Liver (tissue), 9 donors: ENCODE measurements around the gene PYCR2. TPM values are rescaled to one million over a fixed set of nuclear protein-coding genes. Genes with fewer than 3 reads are reported as not detected.
"Not testable (repeated sequence)": the region's sequence is repeated elsewhere in the genome, so short reads cannot be mapped to it uniquely, and the experiment has no call there.

Experiments used
- DNase-seq: peaks from one replicate; pipeline ENCODE4 v3.0.0-alpha.2; 2017; ENCODE audit warnings: low spot score
- H3K27ac ChIP-seq, 2 donors: one replicate each; pipeline ENCODE4 v1.7.0; 2013; ENCODE audit warnings: inconsistent platforms in 2 of 2, low read length in 2 of 2, control low read depth in 1 of 2, low read depth in 1 of 2, mild to moderate bottlenecking in 1 of 2
- H3K27me3 ChIP-seq, 4 donors: one replicate each; pipeline versions ENCODE4 v1.6.1 to v1.7.0; 2013; ENCODE audit warnings: low read length in 3 of 4, inconsistent platforms in 1 of 4, mild to moderate bottlenecking in 1 of 4, moderate library complexity in 1 of 4; ENCODE audit not compliant: control insufficient read depth in 4 of 4, insufficient read depth in 4 of 4
- H3K36me3 ChIP-seq, 4 donors: one replicate each; pipeline versions ENCODE4 v1.6.1 to v1.7.0; 2013; ENCODE audit warnings: low read length in 3 of 4, mild to moderate bottlenecking in 3 of 4, low read depth in 1 of 4, moderate library complexity in 1 of 4; ENCODE audit not compliant: control insufficient read depth in 4 of 4, insufficient read depth in 3 of 4
- H3K4me1 ChIP-seq, 4 donors: one replicate each; pipeline versions ENCODE4 v1.6.1 to v1.7.0; 2013; ENCODE audit warnings: low read length in 3 of 4, mild to moderate bottlenecking in 3 of 4, moderate library complexity in 1 of 4; ENCODE audit not compliant: control insufficient read depth in 4 of 4, insufficient read depth in 4 of 4
- H3K4me3 ChIP-seq, 3 donors: one replicate each; pipeline versions ENCODE4 v1.6.1 to v1.7.0; 2013; ENCODE audit warnings: low read length in 3 of 3, control low read depth in 1 of 3, low read depth in 1 of 3, mild to moderate bottlenecking in 1 of 3
- H3K9ac ChIP-seq, 2 donors: one replicate each; pipeline ENCODE4 v1.7.0; 2013; ENCODE audit warnings: low read length in 2 of 2, mild to moderate bottlenecking in 2 of 2, moderate library complexity in 2 of 2, control low read depth in 1 of 2, low read depth in 1 of 2
- H3K9me3 ChIP-seq, 4 donors: one replicate each; pipeline versions ENCODE4 v1.6.1 to v1.7.0; 2013; ENCODE audit warnings: low read length in 3 of 4; ENCODE audit not compliant: control insufficient read depth in 4 of 4
- ATF3 ChIP-seq: IDR thresholded peaks from 2 replicates; pipeline ENCODE4 v1.6.1; 2016; ENCODE audit warnings: antibody characterized with exemption
- CTCF ChIP-seq: fragments of 150-350 bp; IDR thresholded peaks from 2 replicates; pipeline ENCODE4 v1.5.1; 2017; ENCODE audit warnings: improper control_type of control experiment, low read depth, low read length; ENCODE audit not compliant: missing input control
- EGR1 ChIP-seq, 2 donors: IDR thresholded peaks; 2 replicates each; pipeline ENCODE4 v1.6.1; 2016 to 2018; ENCODE audit warnings: antibody characterized with exemption in 2 of 2, low read depth in 2 of 2
- FOXA2 ChIP-seq: IDR thresholded peaks from 2 replicates; pipeline ENCODE4 v1.6.1; 2016; ENCODE audit warnings: antibody characterized with exemption
- JUND ChIP-seq, 2 donors: IDR thresholded peaks; 2 replicates each; pipeline ENCODE4 v1.6.1; 2016; ENCODE audit warnings: antibody characterized with exemption in 2 of 2
- MAX ChIP-seq: IDR thresholded peaks from 2 replicates; pipeline ENCODE4 v1.6.1; 2016; ENCODE audit warnings: antibody characterized with exemption
- RAD21 ChIP-seq, 2 donors: IDR thresholded peaks; 2 replicates each; pipeline ENCODE4 v1.6.1; 2016; ENCODE audit warnings: antibody characterized with exemption in 2 of 2, mild to moderate bottlenecking in 2 of 2
- REST ChIP-seq: IDR thresholded peaks from 2 replicates; pipeline ENCODE4 v1.6.1; 2016; ENCODE audit warnings: antibody characterized with exemption, mild to moderate bottlenecking
- RXRA ChIP-seq, 2 donors: IDR thresholded peaks; 2 replicates each; pipeline ENCODE4 v1.6.1; 2017 to 2018; ENCODE audit warnings: antibody characterized with exemption in 2 of 2, mild to moderate bottlenecking in 1 of 2
- SP1 ChIP-seq: IDR thresholded peaks from 2 replicates; pipeline ENCODE4 v1.6.1; 2018; ENCODE audit warnings: antibody characterized with exemption, mild to moderate bottlenecking
- YY1 ChIP-seq: IDR thresholded peaks from 2 replicates; pipeline ENCODE4 v1.6.1; 2016; ENCODE audit warnings: antibody characterized with exemption, mild to moderate bottlenecking
- ZBTB33 ChIP-seq: IDR thresholded peaks from 2 replicates; pipeline ENCODE4 v1.6.1; 2016; ENCODE audit warnings: antibody characterized with exemption
- WGBS: extraction: QIAGEN DNeasy Blood & Tissue Kit; methylation state at CpG from one replicate; pipeline ENCODE4 v1.1.7; 2013; 5-methylcytosine and 5-hydroxymethylcytosine counted together
- polyA plus RNA-seq, 2 donors: library from polyadenylated mRNA; stranded (reverse) in 1 of 2; unstranded in 1 of 2; fragments of 200-250 nt in 1 of 2; fragments of >200 nt in 1 of 2; fragmentation: Nextera tagmentation in 1 of 2; extraction: Ambion mirVana in 1 of 2; gene quantifications; one replicate each; pipeline versions ENCODE4 v1.2.1 to v1.2.3, GENCODE V29; 2013 to 2015
- total RNA-seq, 2 donors: library from RNA; depleted of rRNA; stranded (reverse); fragments of >200 nt; gene quantifications; one replicate each; pipeline ENCODE4 v1.2.3, GENCODE V29; 2014
- donor health status: healthy.
- donor health status: healthy.
- donor health status: healthy.
- donor health status: healthy.
- donor health status: healthy.

Gene PYCR2
- total and polyA plus RNA-seq, 4 donors, result 16.8 to 41.0 (median 33.0) TPM

DNA sequence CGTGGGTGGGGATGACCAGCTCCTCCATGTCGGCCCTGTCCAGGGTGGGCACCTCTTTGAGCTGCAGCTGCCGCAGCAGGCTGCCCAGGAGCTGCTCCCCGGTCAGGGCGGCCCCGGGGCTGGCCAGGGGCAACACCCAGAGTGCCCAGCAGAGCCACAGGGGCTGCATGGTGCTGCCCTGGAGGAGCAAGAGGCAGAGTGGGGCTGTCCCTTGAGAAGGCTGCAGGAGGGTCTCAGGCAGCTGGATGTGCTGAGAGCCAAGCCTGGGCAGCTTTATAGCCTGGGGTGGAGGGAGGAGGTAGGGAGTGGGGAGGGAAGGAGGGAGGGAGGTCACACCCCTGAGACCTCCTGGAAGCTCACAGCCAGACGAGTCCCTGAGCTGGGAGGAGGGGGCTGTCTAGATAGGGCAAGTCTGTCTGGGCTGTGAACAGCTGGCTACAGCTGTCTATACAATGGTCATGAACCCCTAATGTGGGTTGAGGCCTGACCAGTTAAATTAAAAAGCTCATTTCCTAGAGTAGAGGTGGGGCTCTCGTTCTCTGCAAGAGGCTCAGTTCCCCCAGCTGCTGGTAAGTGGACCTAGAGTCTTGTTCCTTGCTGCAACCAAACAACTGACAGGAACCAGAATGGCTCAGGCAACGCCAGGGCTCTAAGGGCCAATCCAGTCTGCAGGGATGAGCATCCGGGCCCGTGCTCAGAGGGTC lies 35.0 kb downstream of the PYCR2 start, which contains the start of gene LEFTY1:
Gene LEFTY1 (minus strand): TSS at position 249 of the 704 bp plus-strand sequence. CDS start 80 bp downstream, at position 169.
- no peaks in the 10 kb centered on the region for H3K9me3 ChIP-seq
- no peak within 1 kb of the TSS for H3K4me3 ChIP-seq
- no peak for DNase-seq
- TF ChIP-seq JUND (IDR thresholded peaks at IDR 0.05) (no peak), ATF3 (no peak), RAD21 (IDR thresholded peaks at IDR 0.05) (no peak), REST (no peak), SP1 (no peak), YY1 (no peak), RXRA (IDR thresholded peaks at IDR 0.05) (no peak), CTCF (no peak), FOXA2 (no peak), ZBTB33 (no peak), MAX (no peak)
- H3K27ac ChIP-seq, result peak within 1 kb of the TSS; percentile 55 to 64
- H3K4me1 ChIP-seq, result peaks cover 24 to 47% (median 36%) of the 10 kb centered on the region in 4 donors
- 80% methylated on average over 11 of the region's 11 CpGs for WGBS
- no peaks in the 10 kb centered on the region for H3K36me3 ChIP-seq
- no peaks in the 10 kb centered on the region for H3K27me3 ChIP-seq
- no peak within 1 kb of the TSS for H3K9ac ChIP-seq

DNA sequence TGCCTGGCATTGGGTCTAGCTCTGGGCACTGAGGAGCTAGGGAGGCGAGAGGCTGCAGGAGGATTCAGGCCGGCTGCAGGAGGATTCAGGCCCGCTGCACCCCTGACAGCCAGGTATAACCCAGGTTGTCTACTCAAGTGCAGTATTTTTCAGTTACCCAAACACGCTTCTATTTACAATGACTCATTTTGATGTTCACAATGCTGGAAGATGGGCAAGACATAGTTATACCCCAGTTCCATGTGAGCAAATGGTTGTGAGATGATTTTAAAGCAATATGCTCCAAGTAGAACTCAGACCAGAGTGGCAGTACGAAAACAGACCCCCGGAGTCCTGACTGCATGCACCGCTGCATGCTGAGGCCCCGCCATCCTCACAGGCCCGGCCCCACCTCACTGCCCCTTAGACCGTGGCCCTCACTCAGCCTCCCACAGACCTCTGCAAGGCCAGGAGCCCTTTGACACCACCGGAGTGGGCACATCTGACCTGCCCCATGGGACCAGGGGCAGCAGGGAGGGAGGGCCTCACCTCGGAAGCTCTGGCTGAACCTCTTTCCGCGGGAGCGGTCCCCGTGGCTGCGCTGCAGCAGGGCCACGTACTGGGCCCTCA lies 35.7 kb downstream of the PYCR2 start:
- Histone ChIP-seq H3K4me3 (no peak overlapping the region), H3K4me1 (peaks cover 24 to 51% (median 40%) of the 10 kb centered on the region in 4 donors), H3K9ac (no peak overlapping the region), H3K9me3 (no peaks in the 10 kb centered on the region), H3K27ac (peak overlapping the region in 1 of 2 donors; percentile 20), H3K27me3 (no peaks in the 10 kb centered on the region), H3K36me3 (no peaks in the 10 kb centered on the region)
- WGBS, result 84% methylated on average over 18 of the region's 18 CpGs
- no peak for TF ChIP-seq EGR1 (IDR thresholded peaks at IDR 0.05; ENCODE audit: low read depth in 2 of 2)
- no peak for DNase-seq

GRCh38 chr1:225887554-225888288 lies 36.3 kb downstream of the PYCR2 start:
- WGBS, result 46% methylated on average over 49 of the region's 56 CpGs
- H3K9ac ChIP-seq, result not testable (repeated sequence)

More at GRCh38 chr1:225887554-225888288, 36.3 kb downstream of the PYCR2 start:
- not testable (repeated sequence) for H3K27me3 ChIP-seq, H3K4me3 ChIP-seq, H3K36me3 ChIP-seq, DNase-seq, H3K9me3 ChIP-seq
- H3K4me1 ChIP-seq, result peaks cover 24 to 57% (median 42%) of the 10 kb centered on the region in 4 donors
- peak overlapping the region in 1 of 2 donors; percentile 20 for H3K27ac ChIP-seq
